PC-9 (cell line): ENCODE results near the gene NSUN7. TPM values are rescaled to one million over a fixed set of nuclear protein-coding genes. Genes with fewer than 3 reads are reported as not detected.

ENCODE experiments used
- BruUV-seq: library from RNA; stranded (reverse); fragments of 400-500 nt; replicated peaks from 2 replicates; lab custom pipeline; 2021; lab: Mats Ljungman, UMichigan
- CTCF ChIA-PET: fragments of 300-600 bp; sonication (Branson Sonifier 250); formaldehyde crosslinking; loops from one replicate; lab custom pipeline; 2022; ENCODE audit warnings: antibody characterized with exemption; lab: Charles Lee
- POLR2A ChIA-PET: fragments of 300-600 bp; sonication (Branson Sonifier 250); formaldehyde crosslinking; loops from one replicate; lab custom pipeline; 2022; ENCODE audit warnings: antibody characterized with exemption; ENCODE audit not compliant: unreplicated experiment; lab: Charles Lee
- DNase-seq, 2 experiments: peaks; one replicate each; pipeline versions ENCODE4 v3.0.0 to v3.0.0-alpha.2; 2015 to 2022; ENCODE audit warnings: mixed read lengths in 1 of 2
- H2AFZ ChIP-seq: fragments of 200-600 bp; sonication (generic); 2 replicates; pipeline ENCODE4 v1.8.1; 2017; ENCODE audit warnings: antibody characterized with exemption
- H3F3A ChIP-seq: fragments of 200-600 bp; sonication (generic); 2 replicates; pipeline ENCODE4 v1.8.1; 2017; ENCODE audit warnings: antibody characterized with exemption, mild to moderate bottlenecking, low read depth; ENCODE audit not compliant: insufficient read depth
- H3K27ac ChIP-seq: fragments of 200-600 bp; sonication (generic); 2 replicates; pipeline ENCODE4 v1.6.1; 2016; ENCODE audit warnings: mixed run types
- H3K27me3 ChIP-seq: fragments of 200-600 bp; sonication (generic); 2 replicates; pipeline ENCODE4 v1.6.1; 2016; ENCODE audit warnings: low read depth, mixed run types; ENCODE audit not compliant: insufficient read depth
- H3K36me3 ChIP-seq: fragments of 200-600 bp; sonication (generic); 2 replicates; pipeline ENCODE4 v1.6.1; 2016; ENCODE audit warnings: low read depth, mixed run types
- H3K4me1 ChIP-seq: fragments of 200-600 bp; sonication (generic); replicated peaks from 2 replicates; pipeline ENCODE4 v1.6.1; 2016; ENCODE audit warnings: mixed run types; ENCODE audit not compliant: insufficient read depth
- H3K4me2 ChIP-seq: fragments of 200-600 bp; sonication (generic); 2 replicates; pipeline ENCODE4 v1.6.1; 2017; ENCODE audit warnings: mixed run types
- H3K4me3 ChIP-seq: fragments of 200-600 bp; sonication (generic); 2 replicates; pipeline ENCODE4 v1.6.1; 2016; ENCODE audit warnings: mixed run types
- H3K79me2 ChIP-seq: fragments of 200-600 bp; sonication (generic); 2 replicates; pipeline ENCODE4 v1.6.1; 2017; ENCODE audit warnings: low read depth, mixed run types
- H3K9me2 ChIP-seq: fragments of 200-600 bp; sonication (generic); 2 replicates; pipeline ENCODE4 v1.8.1; 2017; ENCODE audit warnings: mild to moderate bottlenecking; ENCODE audit not compliant: insufficient read depth
- H3K9me3 ChIP-seq: fragments of 200-600 bp; sonication (generic); 2 replicates; pipeline ENCODE4 v1.8.1; 2016; ENCODE audit warnings: low read depth; ENCODE audit not compliant: insufficient read depth
- H4K20me1 ChIP-seq: fragments of 200-600 bp; sonication (generic); 2 replicates; pipeline ENCODE4 v1.8.1; 2017; ENCODE audit not compliant: insufficient read depth
- EZH2 ChIP-seq: fragments of 200-600 bp; sonication (generic); IDR thresholded peaks from 2 replicates; pipeline ENCODE4 v1.8.0; 2017; ENCODE audit warnings: antibody characterized with exemption, low read depth
- intact Hi-C: fragments of 100-400 bp; cut with micrococcal nuclease; formaldehyde crosslinking; loops from one replicate; pipeline ENCODE4 v1.10.0; 2022; ENCODE audit not compliant: unreplicated experiment
- total RNA-seq: library from RNA; stranded (reverse); gene quantifications from 2 replicates; pipeline ENCODE4 v1.2.3, GENCODE V29; 2021
- TF ChIP-seq, protein P1 (sequence below): fragments of 200-600 bp; sonication (generic); conservative IDR thresholded peaks from 2 replicates; pipeline ENCODE4 v1.6.1; 2017; ENCODE audit warnings: mixed run types, antibody characterized with exemption, mild to moderate bottlenecking, moderate library complexity

Gene NSUN7
- total RNA-seq, 1 experiment from 2014 or later = 16.8 TPM

DNA sequence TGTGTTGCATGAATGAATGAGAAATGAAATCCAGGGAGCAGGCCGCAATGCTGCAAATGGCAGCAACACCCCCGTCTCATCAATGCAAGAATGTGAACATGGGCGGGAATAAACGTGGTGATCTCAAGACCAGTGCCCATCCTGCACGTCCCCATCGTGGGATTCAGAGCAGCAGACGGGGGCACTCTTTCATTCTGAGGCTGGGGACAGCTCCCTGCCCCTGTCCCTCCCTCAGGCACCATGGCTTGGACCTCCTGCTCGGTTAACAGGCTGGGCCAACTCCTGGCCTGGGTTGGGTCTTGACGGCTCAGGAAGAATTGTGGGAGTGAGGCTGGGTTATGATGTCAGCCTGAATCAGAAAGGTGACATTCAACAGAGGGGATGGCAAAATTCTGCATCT lies 78.9 kb downstream of the NSUN7 start:
- Histone ChIP-seq H3K9me3 (no peaks in the 10 kb centered on the region), H3K4me2 (no peak overlapping the region), H3K27ac (no peak overlapping the region), H2AFZ (no peak overlapping the region), H3K4me1 (no peaks in the 10 kb centered on the region), H3K79me2 (no peaks in the 10 kb centered on the region), H3F3A (no peaks in the 10 kb centered on the region), H3K4me3 (no peak overlapping the region), H4K20me1 (no peaks in the 10 kb centered on the region), H3K9me2 (no peaks in the 10 kb centered on the region), H3K36me3 (no peaks in the 10 kb centered on the region), H3K27me3 (no peaks in the 10 kb centered on the region)
- BruUV-seq = no TSS peak
- TF ChIP-seq, protein P1, sequence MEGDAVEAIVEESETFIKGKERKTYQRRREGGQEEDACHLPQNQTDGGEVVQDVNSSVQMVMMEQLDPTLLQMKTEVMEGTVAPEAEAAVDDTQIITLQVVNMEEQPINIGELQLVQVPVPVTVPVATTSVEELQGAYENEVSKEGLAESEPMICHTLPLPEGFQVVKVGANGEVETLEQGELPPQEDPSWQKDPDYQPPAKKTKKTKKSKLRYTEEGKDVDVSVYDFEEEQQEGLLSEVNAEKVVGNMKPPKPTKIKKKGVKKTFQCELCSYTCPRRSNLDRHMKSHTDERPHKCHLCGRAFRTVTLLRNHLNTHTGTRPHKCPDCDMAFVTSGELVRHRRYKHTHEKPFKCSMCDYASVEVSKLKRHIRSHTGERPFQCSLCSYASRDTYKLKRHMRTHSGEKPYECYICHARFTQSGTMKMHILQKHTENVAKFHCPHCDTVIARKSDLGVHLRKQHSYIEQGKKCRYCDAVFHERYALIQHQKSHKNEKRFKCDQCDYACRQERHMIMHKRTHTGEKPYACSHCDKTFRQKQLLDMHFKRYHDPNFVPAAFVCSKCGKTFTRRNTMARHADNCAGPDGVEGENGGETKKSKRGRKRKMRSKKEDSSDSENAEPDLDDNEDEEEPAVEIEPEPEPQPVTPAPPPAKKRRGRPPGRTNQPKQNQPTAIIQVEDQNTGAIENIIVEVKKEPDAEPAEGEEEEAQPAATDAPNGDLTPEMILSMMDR = no peak
- TF ChIP-seq EZH2 = no peak
- intact Hi-C loops = no loop called here
- CTCF ChIA-PET = no interaction called here
- POLR2A ChIA-PET = no interaction called here
- no peak for DNase-seq

DNA sequence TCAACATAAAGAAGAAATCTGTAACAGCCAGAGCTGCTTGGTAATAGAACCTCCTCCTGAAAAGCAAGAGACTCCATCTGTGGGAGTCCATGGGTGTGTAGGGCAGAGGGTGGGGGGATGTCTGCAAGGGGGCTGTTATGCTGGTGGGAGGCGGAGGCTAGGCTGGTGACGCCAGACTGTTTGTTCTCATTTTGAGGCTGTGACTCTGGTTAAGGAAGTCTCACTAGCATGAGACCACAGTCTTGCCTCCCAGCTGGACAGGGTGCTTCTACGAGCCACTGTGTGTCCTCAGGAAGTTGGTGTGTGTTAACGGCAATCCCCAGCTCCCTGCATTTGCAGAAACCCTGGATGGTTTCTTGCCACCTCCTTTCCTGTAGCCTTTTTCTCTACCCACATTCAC lies 79.8 kb downstream of the NSUN7 start:
- CTCF ChIA-PET = no interaction called here
- Histone ChIP-seq H3K36me3 (no peaks in the 10 kb centered on the region), H3K9me3 (no peaks in the 10 kb centered on the region), H3K4me3 (no peak overlapping the region), H3K79me2 (no peaks in the 10 kb centered on the region), H3K27me3 (no peaks in the 10 kb centered on the region), H3K27ac (no peak overlapping the region), H3K9me2 (no peaks in the 10 kb centered on the region), H3F3A (no peaks in the 10 kb centered on the region), H3K4me2 (no peak overlapping the region), H3K4me1 (no peaks in the 10 kb centered on the region), H4K20me1 (no peaks in the 10 kb centered on the region), H2AFZ (no peak overlapping the region)
- no TSS peak for BruUV-seq
- POLR2A ChIA-PET = interaction anchor here (0.6 kb wide), 1 partner anchor 45 kb away, joined by 4 read pairs; no protein-coding TSS in a partner anchor
- TF ChIP-seq, protein P1 = no peak
- TF ChIP-seq EZH2 = no peak
- no peak for DNase-seq
- intact Hi-C loops = no loop called here

- TF ChIP-seq EZH2 = no peak
- TF ChIP-seq, protein P1 = no peak
- CTCF ChIA-PET = no interaction called here
Observed at GRCh38 chr4:40831146-40831907, 81.6 kb downstream of the NSUN7 start.

More at GRCh38 chr4:40831146-40831907, 81.6 kb downstream of the NSUN7 start:
- Histone ChIP-seq H4K20me1 (no peaks in the 10 kb centered on the region), H3K36me3 (no peaks in the 10 kb centered on the region), H3K27me3 (no peaks in the 10 kb centered on the region), H3F3A (no peaks in the 10 kb centered on the region), H3K9me2 (no peaks in the 10 kb centered on the region), H2AFZ (no peak overlapping the region), H3K9me3 (no peaks in the 10 kb centered on the region), H3K4me1 (no peaks in the 10 kb centered on the region), H3K4me2 (no peak overlapping the region), H3K79me2 (no peaks in the 10 kb centered on the region), H3K4me3 (no peak overlapping the region), H3K27ac (no peak overlapping the region)
- DNase-seq = no peak
- intact Hi-C loops = no loop called here
- BruUV-seq = no TSS peak
- POLR2A ChIA-PET = interaction anchor here (0.5 kb wide), 1 partner anchor 1026 kb away, joined by 3 read pairs; no protein-coding TSS in a partner anchor
